Activated CD8-positive, alpha-beta memory T cell treated with anti-CD3 and anti-CD28 coated beads for 36 hours (primary cell): Measurements from ENCODE around the gene TRAPPC2L. TPM values are rescaled to one million over a fixed set of nuclear protein-coding genes. Genes with fewer than 3 reads are reported as not detected.

Experiments
- CTCF ChIA-PET: fragments of 350-600 bp; sonication (Branson Sonifier 250); formaldehyde crosslinking; loops from one replicate; lab custom pipeline; 2021; ENCODE audit warnings: antibody characterized with exemption; lab: Charles Lee
- POLR2A ChIA-PET: fragments of 350-600 bp; sonication (Branson Sonifier 250); formaldehyde crosslinking; loops from one replicate; lab custom pipeline; 2021; ENCODE audit warnings: antibody characterized with exemption; lab: Charles Lee
- total RNA-seq, 2 experiments: library from RNA; stranded (reverse); gene quantifications; one replicate each; pipeline ENCODE4 v1.2.3, GENCODE V29; 2021

Gene TRAPPC2L
- 100 to 1,000 TPM in 1 of 2 experiments, 10 to 100 TPM in 1; 97.2 to 103 TPM for total RNA-seq

- POLR2A ChIA-PET: interaction anchor here (0.6 to 1.9 kb wide), 4 partner anchors 45 to 308 kb away, joined by 3 to 13 read pairs (median 8); partner anchors contain the start of gene APRT
- CTCF ChIA-PET: interaction anchor here (0.6 to 3.3 kb wide), 13 partner anchors 11 to 310 kb away, joined by 3 to 37 read pairs (median 5); partner anchors contain the start of genes ACSF3 and APRT
Observed at GRCh38 chr16:88856828-88857727, at the start of gene TRAPPC2L, which contains the start of gene GALNS. Gene TRAPPC2L, plus strand, starts transcription at chr16:88857127. Its CDS starts 24 bp downstream, at chr16:88857151. Gene GALNS, minus strand, starts transcription at chr16:88856947. Its CDS starts 70 bp downstream, at chr16:88856877.

DNA sequence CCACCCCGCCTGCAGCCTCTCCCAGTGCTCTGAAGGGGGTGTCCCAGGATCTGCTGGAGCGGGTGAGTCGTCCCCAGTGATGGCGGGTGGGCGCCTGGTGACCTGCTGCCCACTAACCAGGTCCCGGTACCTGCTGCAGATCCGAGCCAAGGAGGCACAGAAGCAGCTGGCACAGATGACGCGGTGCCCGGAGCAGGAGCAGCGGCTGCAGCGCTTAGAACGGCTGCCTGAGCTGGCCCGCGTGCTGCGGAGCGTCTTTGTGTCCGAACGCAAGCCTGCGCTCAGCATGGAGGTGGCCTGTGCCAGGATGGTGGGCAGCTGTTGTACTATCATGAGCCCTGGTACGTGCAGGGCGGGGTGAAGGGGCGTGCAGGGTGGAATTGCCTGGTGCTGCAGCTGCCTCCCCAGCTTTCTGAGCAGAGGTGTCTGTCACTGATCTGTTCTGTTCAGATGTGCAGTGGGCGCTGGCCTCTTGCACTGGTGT, 49.7 kb upstream of the TRAPPC2L start:
- POLR2A ChIA-PET: interaction anchor here (1.2 to 1.8 kb wide), 2 partner anchors 25 to 69 kb away, joined by 3 to 5 read pairs; no protein-coding TSS in a partner anchor

DNA sequence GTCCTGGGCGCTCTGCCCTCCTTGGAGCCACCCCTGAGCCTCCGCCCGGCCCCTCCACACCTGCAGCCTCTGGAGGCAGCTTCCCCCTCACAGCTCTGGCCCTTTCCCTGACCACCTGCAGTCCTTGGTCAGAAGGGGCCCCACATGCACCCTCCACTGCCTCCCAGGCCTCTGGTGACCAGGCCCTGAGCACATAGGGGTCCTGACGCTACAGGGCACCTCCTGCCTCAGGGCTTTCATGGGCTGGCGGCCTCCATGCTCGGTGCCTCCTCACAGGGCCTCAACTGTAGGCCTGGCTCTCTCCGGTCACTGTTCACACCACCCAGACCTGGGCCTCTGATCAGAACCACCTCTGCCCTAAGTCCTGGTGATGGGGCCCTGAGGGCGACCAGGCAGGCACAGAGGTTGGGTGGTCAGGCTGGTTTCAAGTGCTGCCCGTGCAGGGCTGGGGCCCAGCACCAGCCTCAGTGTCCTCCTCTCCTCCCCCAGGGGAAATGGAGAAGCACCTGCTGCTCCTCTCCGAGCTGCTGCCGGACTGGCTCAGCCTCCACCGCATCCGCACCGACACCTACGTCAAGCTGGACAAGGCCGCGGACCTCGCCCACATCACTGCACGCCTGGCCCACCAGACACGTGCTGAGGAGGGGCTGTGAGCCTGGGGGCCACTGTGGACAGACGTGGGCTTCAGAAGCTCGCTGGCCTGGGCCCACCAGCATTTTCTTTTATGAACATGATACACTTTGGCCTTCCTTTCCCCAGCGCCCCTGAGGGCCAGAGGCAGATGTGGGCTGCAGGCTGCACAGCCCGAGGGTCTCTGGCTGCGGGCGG, 49.1 kb upstream of the TRAPPC2L start:
- ChIA-PET CTCF (interaction anchor here (1.2 kb wide), 1 partner anchor 65 kb away, joined by 3 read pairs; no protein-coding TSS in a partner anchor), POLR2A (interaction anchor here (0.5 to 5.3 kb wide), 5 partner anchors 9 to 678 kb away, joined by 3 to 68 read pairs (median 4); partner anchors contain the start of gene PIEZO1)

More for the DNA sequence above, 49.7 kb upstream of the TRAPPC2L start:
- CTCF ChIA-PET: interaction anchor here (1.1 to 1.4 kb wide), 2 partner anchors 25 to 70 kb away, joined by 4 to 9 read pairs; no protein-coding TSS in a partner anchor

- CTCF ChIA-PET: interaction anchor here (1.2 to 6.2 kb wide), 3 partner anchors 48 to 72 kb away, joined by 3 to 37 read pairs (median 14); partner anchors contain the start of genes GALNS and TRAPPC2L
Observed at GRCh38 chr16:88809068-88809675, 47.8 kb upstream of the TRAPPC2L start.

GRCh38 chr16:88809676-88810165, 47.2 kb upstream of the TRAPPC2L start:
- ChIA-PET CTCF (interaction anchor here (3.0 to 6.2 kb wide), 2 partner anchors 48 to 72 kb away, joined by 14 to 37 read pairs; partner anchors contain the start of genes GALNS and TRAPPC2L), POLR2A (interaction anchor here (0.8 to 5.3 kb wide), 6 partner anchors 10 to 72 kb away, joined by 3 to 68 read pairs (median 4); partner anchors contain the start of gene PIEZO1)

More at GRCh38 chr16:88809068-88809675, 47.8 kb upstream of the TRAPPC2L start:
- POLR2A ChIA-PET: interaction anchor here (0.6 to 5.3 kb wide), 5 partner anchors 9 to 250 kb away, joined by 4 to 68 read pairs (median 4); partner anchors contain the start of gene PIEZO1

GRCh38 chr16:88810166-88810911, 46.6 kb upstream of the TRAPPC2L start:
- POLR2A ChIA-PET: interaction anchor here (0.8 to 5.3 kb wide), 9 partner anchors 8 to 73 kb away, joined by 3 to 68 read pairs (median 4); partner anchors contain the start of genes GALNS, PIEZO1 and TRAPPC2L
- CTCF ChIA-PET: interaction anchor here (3.0 to 6.2 kb wide), 2 partner anchors 47 to 73 kb away, joined by 14 to 37 read pairs; partner anchors contain the start of genes GALNS and TRAPPC2L

DNA sequence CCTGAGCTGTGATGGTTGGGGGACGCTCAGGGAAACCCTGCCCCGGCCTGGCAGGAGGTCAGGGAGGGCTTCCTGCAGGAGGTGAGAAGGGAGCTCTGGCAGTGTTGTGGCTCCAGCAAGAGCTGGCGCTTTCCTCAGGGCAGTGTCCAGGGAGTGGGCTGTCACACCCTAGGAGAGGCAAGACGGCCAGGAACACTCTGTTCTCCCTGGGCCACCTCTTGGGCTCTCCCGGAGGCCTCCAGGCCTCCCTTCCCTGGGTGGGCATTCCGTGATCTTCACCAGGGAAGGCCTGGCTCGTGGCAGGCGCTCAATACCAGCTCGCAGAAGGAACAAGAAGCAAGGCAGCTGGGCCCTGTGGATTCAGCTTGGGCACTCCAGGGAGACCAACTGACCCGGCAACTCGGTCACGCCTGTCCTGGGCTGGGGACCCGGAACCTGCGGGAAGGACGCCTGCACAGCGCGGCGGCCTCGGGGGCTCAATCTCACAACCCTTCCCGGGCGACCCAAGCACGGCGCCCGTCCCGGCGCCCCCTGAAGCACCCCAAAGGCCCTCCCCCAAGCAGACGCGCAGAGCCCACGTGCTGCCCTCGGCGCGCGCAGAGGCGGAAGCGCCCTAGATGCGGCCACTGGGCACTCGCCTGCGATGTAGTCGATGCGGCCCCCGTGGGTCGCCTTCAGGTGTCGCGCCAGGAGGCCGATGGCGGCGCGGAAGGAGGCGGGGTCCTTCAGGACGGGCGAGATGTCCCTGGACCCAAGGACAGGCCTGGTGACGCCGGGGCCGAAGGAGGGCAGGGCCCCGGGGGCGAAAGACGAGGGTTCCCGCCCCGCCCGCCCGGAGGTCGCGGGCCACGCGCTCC, 45.8 kb upstream of the TRAPPC2L start:
- ChIA-PET CTCF (interaction anchor here (1.1 to 6.2 kb wide), 6 partner anchors 8 to 74 kb away, joined by 3 to 37 read pairs (median 10); partner anchors contain the start of genes GALNS and TRAPPC2L), POLR2A (interaction anchor here (0.7 to 5.3 kb wide), 9 partner anchors 8 to 381 kb away, joined by 3 to 68 read pairs (median 4); partner anchors contain the start of genes GALNS, PIEZO1 and TRAPPC2L)

DNA sequence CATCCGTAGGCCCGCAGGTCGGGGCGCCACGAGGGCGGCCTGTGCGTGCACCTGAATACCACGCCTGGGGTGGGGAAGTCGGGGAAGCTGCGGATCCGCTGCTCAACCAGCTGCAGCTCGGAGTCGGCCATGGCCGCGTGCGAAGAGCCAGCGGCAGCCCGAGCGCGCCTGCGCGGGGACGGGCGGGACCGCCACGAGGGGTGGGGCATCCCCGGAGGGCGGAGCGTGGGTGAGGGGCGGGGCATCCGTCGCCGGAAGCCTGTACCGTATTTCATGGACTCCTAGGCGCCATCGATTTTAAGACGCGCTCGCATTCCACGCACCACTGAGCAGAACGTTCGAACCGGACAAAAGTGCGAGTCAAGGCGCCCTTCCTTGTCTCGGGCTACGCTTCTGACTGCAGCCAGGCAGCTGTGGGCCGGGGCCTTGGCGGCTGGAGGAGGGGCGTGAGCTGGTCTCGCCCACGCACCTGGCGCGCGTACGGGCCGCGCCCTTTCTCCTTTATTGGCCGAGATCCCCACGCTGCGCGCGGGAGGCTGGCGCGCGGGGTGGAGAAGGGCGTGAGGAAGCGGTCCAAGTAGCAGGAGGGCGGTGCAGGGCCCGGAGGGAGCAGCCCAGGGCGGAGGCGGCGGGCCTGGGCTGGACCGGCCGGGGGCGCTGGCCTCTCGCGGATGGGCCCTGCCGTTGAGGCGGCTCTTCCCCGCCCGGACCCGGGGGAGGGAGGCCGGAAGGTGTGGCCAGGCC, 45.0 kb upstream of the TRAPPC2L start, which contains the start of gene APRT:
APRT (minus strand) TSS at position 160 of the 744 bp plus-strand sequence; CDS start at position 131, 29 bp downstream.
- ChIA-PET CTCF (interaction anchor here (1.1 to 6.2 kb wide), 7 partner anchors 9 to 75 kb away, joined by 3 to 37 read pairs (median 11); partner anchors contain the start of genes GALNS and TRAPPC2L), POLR2A (interaction anchor here (0.5 to 5.3 kb wide), 10 partner anchors 9 to 1064 kb away, joined by 3 to 68 read pairs (median 4); partner anchors contain the start of genes CDT1, GALNS, PIEZO1 and TRAPPC2L)

DNA sequence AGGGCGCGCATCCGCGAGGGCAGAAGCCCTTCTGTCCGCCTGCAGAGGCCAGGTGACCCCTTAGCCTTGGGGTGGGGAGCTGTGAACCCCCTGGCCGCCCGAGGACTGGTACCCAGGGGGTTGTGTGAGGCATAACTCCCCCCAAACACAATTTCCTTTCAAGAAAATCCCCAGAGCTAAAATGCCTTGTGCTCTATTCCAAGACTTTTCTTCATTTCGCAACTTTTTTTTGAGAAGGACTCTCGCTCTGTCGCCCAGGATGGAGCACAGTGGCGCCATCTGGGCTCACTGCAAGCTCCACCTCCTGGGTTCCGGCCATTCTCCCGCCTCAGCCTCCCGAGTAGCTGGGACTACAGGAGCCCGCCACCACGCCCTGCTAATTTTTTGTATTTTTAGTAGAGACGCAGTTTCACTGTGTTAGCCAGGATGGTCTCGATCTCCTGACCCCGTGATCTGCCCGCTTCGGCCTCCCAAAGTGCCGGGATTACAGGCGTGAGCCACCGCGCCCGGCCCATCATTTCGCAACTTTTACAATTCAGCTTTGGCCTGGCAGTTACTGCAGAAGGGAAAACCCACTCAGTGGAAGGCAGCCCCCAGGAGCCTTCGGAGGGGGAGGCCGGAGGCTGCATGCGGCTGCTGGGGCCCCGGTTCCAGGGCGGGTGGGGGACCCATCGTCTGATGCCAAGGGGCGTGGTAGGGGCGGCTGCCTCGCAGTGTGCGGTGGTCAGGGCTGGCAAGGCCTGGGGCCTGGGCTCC, 44.2 kb upstream of the TRAPPC2L start:
- CTCF ChIA-PET: interaction anchor here (0.8 to 6.2 kb wide), 8 partner anchors 10 to 354 kb away, joined by 3 to 37 read pairs (median 6); partner anchors contain the start of genes GALNS and TRAPPC2L
- POLR2A ChIA-PET: interaction anchor here (0.5 to 5.3 kb wide), 8 partner anchors 10 to 1063 kb away, joined by 3 to 68 read pairs (median 4); partner anchors contain the start of genes ACSF3, CDT1, GALNS and PIEZO1

- POLR2A ChIA-PET: interaction anchor here (0.7 to 5.3 kb wide), 3 partner anchors 31 to 280 kb away, joined by 3 to 68 read pairs (median 13); partner anchors contain the start of genes ACSF3, GALNS, PIEZO1 and TRAPPC2L
- CTCF ChIA-PET: interaction anchor here (0.8 to 6.2 kb wide), 7 partner anchors 11 to 354 kb away, joined by 3 to 37 read pairs (median 8); partner anchors contain the start of genes GALNS and TRAPPC2L
Observed at GRCh38 chr16:88813269-88814143, 43.4 kb upstream of the TRAPPC2L start.

GRCh38 chr16:88814144-88814502, 42.8 kb upstream of the TRAPPC2L start:
- POLR2A ChIA-PET: no interaction called here
- CTCF ChIA-PET: interaction anchor here (1.1 to 6.2 kb wide), 3 partner anchors 43 to 283 kb away, joined by 3 to 37 read pairs (median 11); partner anchors contain the start of genes GALNS and TRAPPC2L

- ChIA-PET POLR2A (no interaction called here), CTCF (interaction anchor here (0.7 to 2.1 kb wide), 4 partner anchors 42 to 403 kb away, joined by 3 to 7 read pairs (median 5); partner anchors contain the start of genes GALNS, TRAPPC2L and ZNF778)
Observed at GRCh38 chr16:88815227-88815626, 41.7 kb upstream of the TRAPPC2L start.
